ENCODE results near the gene CEACAM7. TPM values are rescaled to one million over a fixed set of nuclear protein-coding genes. Genes with fewer than 3 reads are reported as not detected.
"Not testable (repeated sequence)": the region's sequence is repeated elsewhere in the genome, so short reads cannot be mapped to it uniquely, and the experiment has no call there.

Gene CEACAM7
- total and polyA plus RNA-seq, 5 donors from 2014 or later = not detected

GRCh38 chr19:41711376-41712261 is 23.5 kb upstream of the CEACAM7 start:
- Histone ChIP-seq H3K4me1 (ENCODE audit: control insufficient read depth, insufficient read depth, low read length, poor library complexity, severe bottlenecking) (no peaks in the 10 kb centered on the region), H3K9me3 (ENCODE audit: control insufficient read depth in 2 of 2, low read length in 2 of 2) (no peaks in the 10 kb centered on the region), H3K27ac (ENCODE audit: insufficient read depth, low read length, poor library complexity, severe bottlenecking) (no peak overlapping the region), H3K36me3 (ENCODE audit: control insufficient read depth, insufficient read depth, low read length) (no peaks in the 10 kb centered on the region), H3K27me3 (ENCODE audit: control insufficient read depth, insufficient read depth, low read length) (peaks cover 2% of the 10 kb centered on the region), H3K4me3 (ENCODE audit: low read depth, low read length) (no peak overlapping the region)
- Mint-ChIP-seq H3K9me3 (no peaks in the 10 kb centered on the region), H3K36me3 (no peaks in the 10 kb centered on the region), H3K27me3 (peaks cover 19% of the 10 kb centered on the region), H3K4me1 (peaks cover 0 to 6% (median 3%) of the 10 kb centered on the region in 4 donors), H3K27ac (peak overlapping the region in 1 of 3 donors; percentile 87), H3K4me3 (no peak overlapping the region)
- DNase-seq = no peak
- ATAC-seq (ENCODE audit: low read depth in 2 of 2) = no peak

GRCh38 chr19:41709951-41710645 is 22.0 kb upstream of the CEACAM7 start:
- H3K27me3 ChIP-seq (ENCODE audit: control insufficient read depth, insufficient read depth, low read length) = peaks cover 2% of the 10 kb centered on the region
- no peaks in the 10 kb centered on the region for H3K9me3 Mint-ChIP-seq
- H3K9me3 ChIP-seq (ENCODE audit: control insufficient read depth in 2 of 2, low read length in 2 of 2) = no peaks in the 10 kb centered on the region
- no peak overlapping the region for H3K27ac Mint-ChIP-seq
- H3K36me3 Mint-ChIP-seq = no peaks in the 10 kb centered on the region
- peaks cover 26% of the 10 kb centered on the region for H3K27me3 Mint-ChIP-seq
- peaks cover 0 to 8% (median 6%) of the 10 kb centered on the region in 4 donors for H3K4me1 Mint-ChIP-seq
- no peak overlapping the region for H3K4me3 ChIP-seq (ENCODE audit: low read depth, low read length)
- H3K27ac ChIP-seq (ENCODE audit: insufficient read depth, low read length, poor library complexity, severe bottlenecking) = no peak overlapping the region
- H3K4me1 ChIP-seq (ENCODE audit: control insufficient read depth, insufficient read depth, low read length, poor library complexity, severe bottlenecking) = no peaks in the 10 kb centered on the region
- DNase-seq (no peak), ATAC-seq (ENCODE audit: low read depth in 2 of 2) (no peak)
- no peaks in the 10 kb centered on the region for H3K36me3 ChIP-seq (ENCODE audit: control insufficient read depth, insufficient read depth, low read length)
- no peak overlapping the region for H3K4me3 Mint-ChIP-seq

GRCh38 chr19:41709516-41709915 is 21.4 kb upstream of the CEACAM7 start:
- H3K4me3 Mint-ChIP-seq; ATAC-seq (ENCODE audit: low read depth in 2 of 2); H3K4me1 ChIP-seq (ENCODE audit: control insufficient read depth, insufficient read depth, low read length, poor library complexity, severe bottlenecking); DNase-seq; H3K36me3 Mint-ChIP-seq; H3K9me3 ChIP-seq (ENCODE audit: control insufficient read depth in 2 of 2, low read length in 2 of 2); H3K27me3 ChIP-seq (ENCODE audit: control insufficient read depth, insufficient read depth, low read length); H3K4me1 Mint-ChIP-seq; H3K4me3 ChIP-seq (ENCODE audit: low read depth, low read length); H3K36me3 ChIP-seq (ENCODE audit: control insufficient read depth, insufficient read depth, low read length); H3K27ac ChIP-seq (ENCODE audit: insufficient read depth, low read length, poor library complexity, severe bottlenecking); H3K9me3 Mint-ChIP-seq: not testable (repeated sequence)
- peaks cover 30% of the 10 kb centered on the region for H3K27me3 Mint-ChIP-seq
- H3K27ac Mint-ChIP-seq = peak overlapping the region in 1 of 3 donors; percentile 15

- Mint-ChIP-seq H3K27ac (peak within 1 kb of the TSS in 1 of 3 donors; percentile 15), H3K36me3 (no peaks in the 10 kb centered on the region), H3K9me3 (no peaks in the 10 kb centered on the region), H3K4me3 (no peak within 1 kb of the TSS), H3K27me3 (peaks cover 30% of the 10 kb centered on the region), H3K4me1 (peaks cover 0 to 8% (median 6%) of the 10 kb centered on the region in 4 donors)
- ATAC-seq (ENCODE audit: low read depth in 2 of 2) (no peak), DNase-seq (no peak)
- Histone ChIP-seq H3K27me3 (ENCODE audit: control insufficient read depth, insufficient read depth, low read length) (peaks cover 2% of the 10 kb centered on the region), H3K4me1 (ENCODE audit: control insufficient read depth, insufficient read depth, low read length, poor library complexity, severe bottlenecking) (no peaks in the 10 kb centered on the region), H3K36me3 (ENCODE audit: control insufficient read depth, insufficient read depth, low read length) (no peaks in the 10 kb centered on the region), H3K9me3 (ENCODE audit: control insufficient read depth in 2 of 2, low read length in 2 of 2) (no peaks in the 10 kb centered on the region), H3K27ac (ENCODE audit: insufficient read depth, low read length, poor library complexity, severe bottlenecking) (no peak within 1 kb of the TSS), H3K4me3 (ENCODE audit: low read depth, low read length) (no peak within 1 kb of the TSS)
Observed at GRCh38 chr19:41708481-41708880, 20.4 kb upstream of the CEACAM7 start, which contains the start of gene CEACAM5. Gene CEACAM5, plus strand, starts transcription at chr19:41708626. Its CDS starts 106 bp downstream, at chr19:41708732.

- H3K4me1 Mint-ChIP-seq = peaks cover 0 to 8% (median 6%) of the 10 kb centered on the region in 4 donors
- DNase-seq (no peak), ATAC-seq (ENCODE audit: low read depth in 2 of 2) (no peak)
- no peaks in the 10 kb centered on the region for H3K4me1 ChIP-seq (ENCODE audit: control insufficient read depth, insufficient read depth, low read length, poor library complexity, severe bottlenecking)
- H3K36me3 ChIP-seq (ENCODE audit: control insufficient read depth, insufficient read depth, low read length) = no peaks in the 10 kb centered on the region
- H3K27me3 Mint-ChIP-seq = peaks cover 30% of the 10 kb centered on the region
- no peaks in the 10 kb centered on the region for H3K9me3 Mint-ChIP-seq
- H3K36me3 Mint-ChIP-seq = no peaks in the 10 kb centered on the region
- no peak overlapping the region for H3K4me3 ChIP-seq (ENCODE audit: low read depth, low read length)
- H3K27me3 ChIP-seq (ENCODE audit: control insufficient read depth, insufficient read depth, low read length) = peaks cover 2% of the 10 kb centered on the region
- H3K9me3 ChIP-seq (ENCODE audit: control insufficient read depth in 2 of 2, low read length in 2 of 2) = no peaks in the 10 kb centered on the region
- no peak overlapping the region for H3K27ac Mint-ChIP-seq
- no peak overlapping the region for H3K27ac ChIP-seq (ENCODE audit: insufficient read depth, low read length, poor library complexity, severe bottlenecking)
- no peak overlapping the region for H3K4me3 Mint-ChIP-seq
Observed at GRCh38 chr19:41707871-41708371, 19.9 kb upstream of the CEACAM7 start.

GRCh38 chr19:41707502-41707812 is 19.4 kb upstream of the CEACAM7 start:
- no peak overlapping the region for H3K27ac Mint-ChIP-seq
- no peaks in the 10 kb centered on the region for H3K9me3 Mint-ChIP-seq
- peaks cover 0 to 8% (median 6%) of the 10 kb centered on the region in 4 donors for H3K4me1 Mint-ChIP-seq
- Histone ChIP-seq H3K9me3 (ENCODE audit: control insufficient read depth in 2 of 2, low read length in 2 of 2) (no peaks in the 10 kb centered on the region), H3K36me3 (ENCODE audit: control insufficient read depth, insufficient read depth, low read length) (no peaks in the 10 kb centered on the region), H3K4me3 (ENCODE audit: low read depth, low read length) (no peak overlapping the region), H3K27ac (ENCODE audit: insufficient read depth, low read length, poor library complexity, severe bottlenecking) (no peak overlapping the region), H3K4me1 (ENCODE audit: control insufficient read depth, insufficient read depth, low read length, poor library complexity, severe bottlenecking) (no peaks in the 10 kb centered on the region), H3K27me3 (ENCODE audit: control insufficient read depth, insufficient read depth, low read length) (peaks cover 2% of the 10 kb centered on the region)
- H3K27me3 Mint-ChIP-seq = peaks cover 27% of the 10 kb centered on the region
- H3K36me3 Mint-ChIP-seq = no peaks in the 10 kb centered on the region
- no peak overlapping the region for H3K4me3 Mint-ChIP-seq
- no peak for DNase-seq
- no peak for ATAC-seq (ENCODE audit: low read depth in 2 of 2)

- H3K9me3 ChIP-seq (ENCODE audit: control insufficient read depth in 2 of 2, low read length in 2 of 2) = no peaks in the 10 kb centered on the region
- no peaks in the 10 kb centered on the region for H3K36me3 ChIP-seq (ENCODE audit: control insufficient read depth, insufficient read depth, low read length)
- Mint-ChIP-seq H3K4me1 (peaks cover 0 to 8% (median 6%) of the 10 kb centered on the region in 4 donors), H3K9me3 (no peaks in the 10 kb centered on the region), H3K36me3 (no peaks in the 10 kb centered on the region), H3K27ac (no peak overlapping the region), H3K4me3 (peak overlapping the region in 3 of 4 donors; percentile 22 to 83 (median 76)), H3K27me3 (peaks cover 25% of the 10 kb centered on the region)
- DNase-seq = peak; percentile 51 to 77 (median 77)
- ATAC-seq (ENCODE audit: low read depth in 2 of 2) = peak; percentile 84
- H3K27me3 ChIP-seq (ENCODE audit: control insufficient read depth, insufficient read depth, low read length) = peaks cover 1% of the 10 kb centered on the region
- H3K4me1 ChIP-seq (ENCODE audit: control insufficient read depth, insufficient read depth, low read length, poor library complexity, severe bottlenecking) = no peaks in the 10 kb centered on the region
- H3K27ac ChIP-seq (ENCODE audit: insufficient read depth, low read length, poor library complexity, severe bottlenecking) = no peak overlapping the region
- H3K4me3 ChIP-seq (ENCODE audit: low read depth, low read length) = no peak overlapping the region
Observed at GRCh38 chr19:41706741-41707501, 18.9 kb upstream of the CEACAM7 start.
